ENCODE results near the gene SAG.

DNA sequence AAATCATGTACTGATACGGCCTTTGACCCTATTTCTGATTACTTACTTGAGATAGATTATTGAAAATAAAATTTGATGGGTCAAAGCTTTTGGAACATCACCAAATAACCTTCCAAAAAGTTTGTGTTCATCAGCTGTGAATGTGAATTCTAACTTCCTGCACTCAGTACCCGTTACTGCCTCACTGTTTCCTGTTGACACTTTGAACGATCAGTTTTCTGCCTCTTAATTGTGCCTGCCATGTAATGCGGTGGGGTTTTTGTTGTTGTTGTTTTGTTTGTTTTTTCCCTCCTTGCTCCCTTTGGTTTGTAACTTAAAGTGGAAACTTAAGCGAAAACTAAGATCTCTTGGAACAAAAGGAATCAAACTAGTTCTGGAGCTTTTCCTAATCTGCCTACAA is 37.2 kb upstream of the SAG start:
- TF ChIP-seq CTCF (IDR thresholded peaks at IDR 0.05; ENCODE audit: low read depth, low read length): no peak
- no peak for TF ChIP-seq EZH2phosphoT487 (IDR thresholded peaks at IDR 0.05; ENCODE audit: low read depth)
